ENCODE measurements around the gene KAT8. TPM values are rescaled to one million over a fixed set of nuclear protein-coding genes. Genes with fewer than 3 reads are reported as not detected.

KAT8 gene
- total RNA-seq = 39.5 and 40.4 TPM in 2 replicates

GRCh38 chr16:31117384-31118222 lies at the start of gene KAT8:
KAT8 (plus strand) TSS chr16:31117664; CDS start chr16:31117682, 18 bp downstream.
- DNase-seq (ENCODE audit: low read depth, low spot score) = peak; percentile 93

GRCh38 chr16:31071861-31072260 lies 45.6 kb upstream of the KAT8 start:
- DNase-seq (ENCODE audit: low read depth, low spot score) = no peak

GRCh38 chr16:31072540-31073141 lies 44.8 kb upstream of the KAT8 start:
- no peak for DNase-seq (ENCODE audit: low read depth, low spot score)

- peak; percentile 72 for DNase-seq (ENCODE audit: low read depth, low spot score)
Measured at GRCh38 chr16:31073142-31073969, 44.1 kb upstream of the KAT8 start.

- peak; percentile 98 for DNase-seq (ENCODE audit: low read depth, low spot score)
Measured at GRCh38 chr16:31073970-31074813, 43.3 kb upstream of the KAT8 start, which contains the start of the genes ZNF646 and ZNF668. ZNF646 (plus strand) TSS chr16:31074422; CDS start chr16:31076325, 1,903 bp downstream. ZNF668 (minus strand) TSS chr16:31074240; CDS start chr16:31064459, 9,781 bp downstream.

- DNase-seq (ENCODE audit: low read depth, low spot score) = no peak
Measured at GRCh38 chr16:31074814-31075183, 42.7 kb upstream of the KAT8 start.

GRCh38 chr16:31076319-31076718 lies 41.1 kb upstream of the KAT8 start:
- no peak for DNase-seq (ENCODE audit: low read depth, low spot score)

GRCh38 chr16:31077024-31077423 lies 40.4 kb upstream of the KAT8 start:
- DNase-seq (ENCODE audit: low read depth, low spot score) = no peak

- DNase-seq (ENCODE audit: low read depth, low spot score) = no peak
Measured at GRCh38 chr16:31077592-31078396, 39.7 kb upstream of the KAT8 start.

- no peak for DNase-seq (ENCODE audit: low read depth, low spot score)
Measured at GRCh38 chr16:31078597-31079341, 38.7 kb upstream of the KAT8 start.

GRCh38 chr16:31079342-31079944 lies 38.0 kb upstream of the KAT8 start:
- no peak for DNase-seq (ENCODE audit: low read depth, low spot score)

GRCh38 chr16:31080035-31080629 lies 37.3 kb upstream of the KAT8 start:
- DNase-seq (ENCODE audit: low read depth, low spot score) = no peak

GRCh38 chr16:31080756-31081419 lies 36.6 kb upstream of the KAT8 start:
- DNase-seq (ENCODE audit: low read depth, low spot score) = no peak

GRCh38 chr16:31081428-31082351 lies 35.8 kb upstream of the KAT8 start:
- no peak for DNase-seq (ENCODE audit: low read depth, low spot score)

- no peak for DNase-seq (ENCODE audit: low read depth, low spot score)
Measured at GRCh38 chr16:31082368-31083045, 35.0 kb upstream of the KAT8 start.

GRCh38 chr16:31083081-31083480 lies 34.4 kb upstream of the KAT8 start:
- DNase-seq (ENCODE audit: low read depth, low spot score) = no peak

Measured in pulmonary artery endothelial cell (primary cell).